K562 (cell line): ENCODE measurements around the gene DDR1. TPM values are rescaled to one million over a fixed set of nuclear protein-coding genes. Genes with fewer than 3 reads are reported as not detected.

ENCODE experiments used
- CBX3 ChIP-seq, 2 experiments: IDR thresholded peaks; 1 replicate in 1 of 2; 2 replicates in 1 of 2; pipeline ENCODE4 v1.6.1; 2012; ENCODE audit warnings: inconsistent platforms in 2 of 2, low read length in 2 of 2, borderline replicate concordance in 1 of 2, control low read depth in 1 of 2
- HDAC1 ChIP-seq, 2 experiments: fragments of 450-650 bp; IDR thresholded peaks; 2 replicates each; pipeline ENCODE4 v1.6.1; 2016 to 2017; ENCODE audit warnings: inconsistent platforms in 1 of 2, mild to moderate bottlenecking in 1 of 2, moderate library complexity in 1 of 2
- KAT2B ChIP-seq: IDR thresholded peaks from one replicate; pipeline ENCODE4 v1.6.1; 2012; ENCODE audit warnings: low read depth, mild to moderate bottlenecking, control low read depth, inconsistent platforms, low read length, moderate library complexity
- PRPF4 ChIP-seq: fragments of 200-400 bp; formaldehyde crosslinking; IDR thresholded peaks from one replicate; pipeline ENCODE4 v1.6.1; 2017; ENCODE audit warnings: low read length, low read depth, mild to moderate bottlenecking; ENCODE audit not compliant: insufficient read depth, poor library complexity, severe bottlenecking
- RBM14 ChIP-seq: fragments of 200-400 bp; formaldehyde crosslinking; IDR thresholded peaks from 2 replicates; pipeline ENCODE4 v1.6.1; 2018; ENCODE audit warnings: low read depth, mild to moderate bottlenecking, low read length, moderate library complexity, borderline replicate concordance; ENCODE audit not compliant: insufficient read depth
- RREB1 ChIP-seq: fragments of 250-450 bp; sonication (Bioruptor Pico); IDR thresholded peaks from 2 replicates; pipeline ENCODE4 v1.4.0; 2020
- SMARCA5 ChIP-seq: fragments of 450-650 bp; IDR thresholded peaks from 2 replicates; pipeline ENCODE4 v1.6.1; 2016
- TEAD4 ChIP-seq, 2 experiments: sonication (generic) in 1 of 2; formaldehyde crosslinking in 1 of 2; IDR thresholded peaks; 2 replicates each; pipeline versions ENCODE4 v1.6.1 to v1.8.0; 2012 to 2022; ENCODE audit warnings: borderline replicate concordance in 1 of 2, inconsistent platforms in 1 of 2, low read length in 1 of 2, mild to moderate bottlenecking in 1 of 2, missing genetic modification reagents in 1 of 2
- TOE1 ChIP-seq, 2 experiments: fragments of 450-650 bp in 1 of 2; sonication (generic) in 1 of 2; formaldehyde crosslinking in 1 of 2; IDR thresholded peaks; 2 replicates each; pipeline versions ENCODE4 v1.7.1 to v1.8.0; 2016 to 2022; ENCODE audit warnings: borderline replicate concordance in 2 of 2, mild to moderate bottlenecking in 2 of 2, antibody characterized with exemption in 1 of 2, inconsistent platforms in 1 of 2, low read depth in 1 of 2, missing genetic modification reagents in 1 of 2, moderate library complexity in 1 of 2
- ZBTB1 ChIP-seq: sonication (generic); formaldehyde crosslinking; IDR thresholded peaks from 2 replicates; pipeline ENCODE4 v1.8.1; 2023; ENCODE audit warnings: missing genetic modification reagents, low read depth, mild to moderate bottlenecking, borderline replicate concordance
- ZNF224 ChIP-seq: sonication (generic); formaldehyde crosslinking; IDR thresholded peaks from 2 replicates; pipeline ENCODE4 v1.8.0; 2022; ENCODE audit warnings: mild to moderate bottlenecking, missing genetic modification reagents
- polyA plus RNA-seq, 8 experiments: library from polyadenylated mRNA; depleted of rRNA in 4 of 8; stranded (reverse) in 5 of 8; unstranded in 3 of 8; fragments of >200 nt; fragmentation: Nextera tagmentation in 2 of 8; fragmentation: Illumina TruSeq in 1 of 8; extraction: Ambion mirVana in 2 of 8; extraction: Trizol in 1 of 8; gene quantifications; 2 replicates each; pipeline versions ENCODE4 v1.2.1 to v1.2.3, GENCODE V29; 2011 to 2014; ENCODE audit warnings: inconsistent platforms in 1 of 8, missing spikeins in 1 of 8
- total RNA-seq, 7 experiments: library from RNA; depleted of rRNA in 6 of 7; stranded (reverse); fragments of >200 nt in 6 of 7; fragmentation: Illumina TruSeq in 2 of 7; extraction: Trizol in 2 of 7; gene quantifications; 2 replicates each; pipeline versions ENCODE4 v1.2.1 to v1.2.3, GENCODE V29; 2011 to 2021; ENCODE audit warnings: low replicate concordance in 1 of 7

DDR1 gene
- total and polyA plus RNA-seq, 9 of the 15 experiments (the other 6 are each of a cell fraction or from before 2014, with no cell fraction given) = 1.4 to 44.6 (median 12.2) TPM

GRCh38 chr6:30857549-30857948 is 26.8 kb upstream of the DDR1 start (continued):
- TF ChIP-seq RREB1 (CRISPR knock-in tag) (no peak), KAT2B (no peak), ZBTB1 (CRISPR knock-in tag) (no peak), TOE1 (IDR thresholded peaks at IDR 0.05; ENCODE audit: borderline replicate concordance) (no peak), TOE1 (CRISPR knock-in tag; IDR thresholded peaks at IDR 0.05; ENCODE audit: borderline replicate concordance, low read depth) (no peak), ZNF224 (CRISPR knock-in tag) (no peak), CBX3 (IDR thresholded peaks at IDR 0.05; ENCODE audit: borderline replicate concordance in 1 of 2, low read length in 2 of 2) (no peak), HDAC1 (IDR thresholded peaks at IDR 0.05) (no peak), SMARCA5 (no peak), PRPF4 (no peak), TEAD4 (IDR thresholded peaks at IDR 0.05; ENCODE audit: low read length) (no peak), TEAD4 (CRISPR knock-in tag; IDR thresholded peaks at IDR 0.05; ENCODE audit: borderline replicate concordance) (no peak), RBM14 (no peak)
